Stimulated activated naive B cell treated with anti-CD40 and anti-IgM and Interleukin-4, amounts not matched to agents 10 μg/mL and 1 μg/mL and 100 μg/mL, for 72 hours (primary cell): ENCODE data around the gene GPATCH2L.

Experiments
- ATAC-seq, 2 donors: fragments of 150-1000 bp; cut with Tn5 transposase; replicated peaks; 2 replicates each; pipeline ENCODE4 v1.10.0; 2021; ENCODE audit warnings: moderate library complexity in 1 of 2
- DNase-seq: peaks from one replicate; pipeline ENCODE4 v3.0.0; 2021
- H3K27ac Mint-ChIP-seq: one replicate; pipeline ENCODE4 v1.8.0; 2022; ENCODE audit warnings: mild to moderate bottlenecking, mixed read lengths
- H3K27me3 Mint-ChIP-seq, 2 donors: one replicate each; pipeline ENCODE4 v1.8.0; 2022; ENCODE audit warnings: mixed read lengths in 2 of 2
- H3K36me3 Mint-ChIP-seq, 2 donors: one replicate each; pipeline ENCODE4 v1.8.0; 2022; ENCODE audit warnings: mixed read lengths in 2 of 2, mild to moderate bottlenecking in 1 of 2
- H3K4me1 Mint-ChIP-seq, 2 donors: one replicate each; pipeline ENCODE4 v1.8.0; 2022; ENCODE audit warnings: mixed read lengths in 2 of 2, mild to moderate bottlenecking in 1 of 2
- H3K4me3 Mint-ChIP-seq, 2 donors: one replicate each; pipeline ENCODE4 v1.8.0; 2022; ENCODE audit warnings: mild to moderate bottlenecking in 2 of 2, mixed read lengths in 2 of 2, moderate library complexity in 1 of 2
- H3K9me3 Mint-ChIP-seq, 2 donors: one replicate each; pipeline ENCODE4 v1.8.0; 2022; ENCODE audit warnings: mixed read lengths in 2 of 2, mild to moderate bottlenecking in 1 of 2

Gene GPATCH2L

DNA sequence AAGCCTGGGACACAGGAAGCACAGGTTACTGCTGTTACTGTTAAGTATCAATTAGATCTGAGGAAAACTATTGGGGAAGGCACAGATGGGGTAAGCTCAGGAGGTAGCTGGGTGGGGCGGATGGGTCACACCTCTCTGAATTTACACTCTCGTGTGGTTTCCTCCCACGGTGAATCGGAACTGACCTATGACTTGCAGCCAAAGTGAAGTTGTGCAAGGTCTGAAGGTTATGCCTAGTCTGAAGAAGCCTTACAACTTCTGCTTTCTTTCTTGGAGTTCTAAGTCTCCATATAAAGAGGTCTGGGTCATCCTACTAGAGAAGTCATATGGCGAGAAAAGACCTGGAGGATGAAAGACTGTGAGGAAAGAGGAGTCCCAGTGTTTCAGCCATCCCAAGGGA lies 25.6 kb upstream of the GPATCH2L start:
- Mint-ChIP-seq H3K4me1 (peaks cover 0 to 3% of the 10 kb centered on the region in 2 donors), H3K27ac (no peak overlapping the region), H3K27me3 (peaks cover 40 to 54% of the 10 kb centered on the region in 2 donors)

DNA sequence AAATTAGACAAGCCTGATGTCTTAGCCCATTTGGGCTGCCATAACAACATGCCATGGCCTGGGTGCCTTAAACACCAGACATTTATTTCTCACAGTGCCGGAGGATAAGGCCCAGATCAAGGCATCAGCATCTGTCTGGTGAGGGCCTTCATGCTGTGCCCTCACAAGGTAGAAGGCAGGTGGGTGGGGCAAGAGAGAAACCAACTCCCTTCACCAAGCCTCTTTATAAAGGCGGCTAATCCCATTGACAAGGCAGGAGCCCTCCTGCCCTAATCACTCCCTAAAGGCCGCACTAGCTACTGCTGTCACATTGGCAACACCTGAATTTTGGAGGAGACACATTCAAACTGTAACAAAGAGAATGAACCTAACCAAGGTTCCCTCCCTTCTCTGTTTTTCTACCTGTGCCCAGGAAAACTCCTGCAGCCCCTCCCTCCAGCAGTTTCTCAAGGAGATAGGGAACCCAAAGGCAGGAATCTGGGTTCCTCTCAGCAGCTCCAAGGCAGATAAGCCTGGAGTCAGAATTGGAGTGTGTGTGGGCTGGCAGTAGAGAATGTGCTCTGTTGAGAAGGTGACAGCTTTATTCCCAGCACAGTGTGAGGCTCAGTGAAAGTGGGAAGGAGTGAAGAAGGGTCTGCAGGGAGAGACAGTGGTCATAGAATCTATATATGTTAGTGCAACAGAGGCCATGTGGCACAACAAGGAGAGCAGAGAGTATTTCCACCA lies 21.7 kb upstream of the GPATCH2L start:
- Mint-ChIP-seq H3K4me3 (no peak overlapping the region), H3K9me3 (peaks cover 0 to 5% of the 10 kb centered on the region in 2 donors), H3K36me3 (no peaks in the 10 kb centered on the region), H3K27ac (no peak overlapping the region), H3K27me3 (peaks cover 66 to 90% of the 10 kb centered on the region in 2 donors), H3K4me1 (peaks cover 0 to 3% of the 10 kb centered on the region in 2 donors)
- no peak for DNase-seq
- no peak for ATAC-seq

More for the DNA sequence above, 25.6 kb upstream of the GPATCH2L start:
- Mint-ChIP-seq H3K4me3 (no peak overlapping the region), H3K9me3 (peaks cover 0 to 5% of the 10 kb centered on the region in 2 donors), H3K36me3 (no peaks in the 10 kb centered on the region)
- DNase-seq (no peak), ATAC-seq (no peak)

DNA sequence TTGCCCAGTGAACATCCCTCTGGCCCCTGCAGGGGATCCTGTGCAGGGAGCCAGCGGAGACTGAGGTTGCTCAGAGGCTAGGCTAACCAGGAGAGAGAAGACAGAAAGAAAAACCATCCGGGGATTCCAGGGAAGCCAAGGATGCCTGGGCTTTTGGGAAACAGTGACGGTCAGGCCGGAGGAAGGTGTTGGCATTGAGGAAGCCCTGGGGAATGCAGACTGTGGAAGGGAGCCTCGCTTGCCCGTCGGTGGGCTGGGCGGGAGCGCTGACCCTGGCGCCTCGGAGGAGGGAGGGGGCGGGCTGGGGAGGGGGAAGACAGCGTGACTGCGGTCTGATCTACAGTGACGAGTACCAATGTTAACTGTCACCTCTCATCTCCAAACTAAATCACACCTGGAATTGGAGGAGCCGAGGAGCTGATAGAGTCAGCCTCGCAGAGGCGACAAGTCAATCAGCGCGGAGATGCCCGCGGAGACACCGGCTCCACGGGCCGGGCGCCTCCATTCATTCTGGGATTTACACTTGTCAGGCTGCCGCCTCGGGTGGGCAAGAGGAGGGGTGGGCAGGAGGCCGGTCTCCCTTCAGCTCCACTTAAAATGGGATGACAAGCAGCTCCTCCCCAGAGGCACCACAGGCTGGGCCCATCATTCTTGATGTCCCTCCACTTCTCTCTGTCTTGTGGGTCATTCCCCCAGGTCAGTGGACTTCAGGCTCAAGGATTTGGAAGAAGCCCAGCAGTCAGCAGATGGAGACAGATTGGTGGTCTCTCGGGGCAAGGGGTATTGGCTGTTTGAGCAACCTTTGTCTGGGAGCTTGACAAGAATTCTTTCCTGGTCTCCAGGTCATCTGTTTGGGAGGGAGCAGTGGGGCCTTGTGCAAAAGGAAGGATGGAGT lies 20.4 kb upstream of the GPATCH2L start:
- no peak for DNase-seq
- H3K27ac Mint-ChIP-seq = no peak overlapping the region
- peaks cover 66 to 90% of the 10 kb centered on the region in 2 donors for H3K27me3 Mint-ChIP-seq
- ATAC-seq = no peak
- H3K9me3 Mint-ChIP-seq = peaks cover 0 to 3% of the 10 kb centered on the region in 2 donors
- no peaks in the 10 kb centered on the region for H3K36me3 Mint-ChIP-seq
- H3K4me3 Mint-ChIP-seq = no peak overlapping the region
- H3K4me1 Mint-ChIP-seq = peaks cover 0 to 3% of the 10 kb centered on the region in 2 donors

DNA sequence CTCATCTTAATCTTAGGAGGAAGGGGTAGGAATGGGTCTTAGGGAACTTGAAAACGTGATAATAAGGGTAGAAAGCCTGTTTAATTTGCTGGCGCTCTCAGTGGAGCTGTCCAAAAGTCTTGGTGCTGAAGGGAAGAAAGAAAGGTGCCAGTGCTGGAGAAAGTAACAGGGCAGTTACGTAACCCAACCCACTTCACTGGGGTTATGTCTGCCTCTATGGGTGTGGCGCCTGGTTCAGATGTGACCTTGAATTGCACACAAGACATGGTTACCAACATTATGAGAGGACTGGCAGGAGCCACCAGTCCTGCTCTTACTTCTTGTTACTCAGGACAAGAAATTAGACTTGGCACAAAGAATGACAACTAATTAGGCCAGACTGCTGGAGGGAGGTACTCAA lies 18.6 kb upstream of the GPATCH2L start:
- Mint-ChIP-seq H3K4me1 (peaks cover 3 to 5% of the 10 kb centered on the region in 2 donors), H3K27ac (no peak overlapping the region), H3K4me3 (no peak overlapping the region), H3K9me3 (no peaks in the 10 kb centered on the region), H3K27me3 (peaks cover 68 to 88% of the 10 kb centered on the region in 2 donors), H3K36me3 (no peaks in the 10 kb centered on the region)
- ATAC-seq = no peak
- DNase-seq = no peak

DNA sequence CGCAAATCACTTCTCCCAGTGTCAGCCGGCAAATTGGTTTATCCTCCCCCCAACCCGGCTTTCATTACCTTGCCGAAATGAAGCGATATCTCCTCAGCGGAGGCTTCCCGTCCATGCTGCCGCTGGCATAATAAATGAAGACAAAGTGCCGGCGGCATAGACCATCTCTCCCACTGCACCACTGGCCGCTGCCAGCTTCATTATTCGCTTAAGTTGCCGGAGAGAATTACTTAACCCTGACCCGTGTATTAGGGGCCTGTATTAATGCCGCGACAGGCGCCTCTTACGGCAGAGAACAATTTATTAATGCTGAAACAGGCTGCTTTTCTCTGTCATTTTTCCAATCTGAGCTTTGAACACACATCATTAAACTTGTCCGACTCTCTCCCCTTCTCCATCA lies 17.5 kb upstream of the GPATCH2L start:
- Mint-ChIP-seq H3K27me3 (peaks cover 72 to 84% of the 10 kb centered on the region in 2 donors), H3K36me3 (no peaks in the 10 kb centered on the region), H3K9me3 (no peaks in the 10 kb centered on the region), H3K4me1 (peaks cover 7 to 10% of the 10 kb centered on the region in 2 donors), H3K27ac (no peak overlapping the region), H3K4me3 (no peak overlapping the region)
- ATAC-seq (no peak), DNase-seq (no peak)

DNA sequence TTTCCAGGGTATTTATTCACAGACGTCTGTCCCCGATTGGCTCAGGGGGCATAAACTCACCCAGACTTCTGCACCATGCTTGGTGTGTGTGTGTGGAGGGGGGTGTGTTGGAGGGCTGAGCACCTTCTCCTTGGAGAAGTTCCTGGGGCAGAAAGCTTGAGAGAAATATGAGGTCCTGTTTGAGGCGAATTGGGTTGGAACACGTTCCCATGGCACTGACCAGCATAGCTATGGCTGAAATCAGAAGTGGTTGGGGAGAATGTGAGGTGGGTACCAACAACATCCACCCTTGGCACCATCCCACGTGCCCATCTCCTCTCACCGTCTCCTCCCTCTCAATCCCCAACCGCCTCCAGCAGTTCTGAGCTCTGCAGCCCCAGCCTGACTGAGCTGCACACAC lies 16.0 kb upstream of the GPATCH2L start:
- Mint-ChIP-seq H3K9me3 (no peaks in the 10 kb centered on the region), H3K4me3 (no peak overlapping the region), H3K36me3 (no peaks in the 10 kb centered on the region), H3K4me1 (peaks cover 7 to 11% of the 10 kb centered on the region in 2 donors), H3K27ac (no peak overlapping the region), H3K27me3 (peaks cover 77 to 87% of the 10 kb centered on the region in 2 donors)
- ATAC-seq (no peak), DNase-seq (no peak)

DNA sequence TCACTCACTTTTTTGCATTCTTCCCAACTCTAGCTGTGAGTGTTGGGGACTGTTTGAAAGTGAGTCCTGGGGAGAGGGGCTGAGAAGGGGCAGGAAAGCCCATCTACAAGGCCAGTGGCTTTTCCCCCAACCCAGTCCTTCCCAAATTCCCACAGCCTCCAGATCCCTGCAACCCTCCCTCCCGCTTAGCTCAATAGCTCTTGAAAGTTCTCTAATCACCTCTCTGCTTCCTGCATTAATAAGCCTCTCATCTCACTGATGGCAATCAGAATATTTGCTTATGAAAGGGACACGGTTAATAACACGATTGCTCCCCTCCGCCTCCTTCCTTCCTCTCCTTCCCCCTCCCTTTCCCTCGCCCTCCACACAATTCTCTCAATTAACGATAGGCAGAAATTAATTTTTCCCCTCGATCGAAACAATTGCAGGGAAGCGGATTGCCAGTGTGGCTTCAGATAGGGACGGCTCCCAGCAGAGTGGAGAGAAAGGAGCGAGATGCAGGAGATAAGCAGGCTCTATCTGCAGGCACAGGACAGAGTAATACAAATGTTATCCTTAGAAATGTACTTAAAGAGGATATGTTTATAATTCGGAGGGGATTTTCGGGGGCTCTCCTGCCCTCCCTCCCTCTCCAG lies 15.1 kb upstream of the GPATCH2L start:
- H3K4me3 Mint-ChIP-seq = no peak overlapping the region
- no peak for DNase-seq
- ATAC-seq = no peak

DNA sequence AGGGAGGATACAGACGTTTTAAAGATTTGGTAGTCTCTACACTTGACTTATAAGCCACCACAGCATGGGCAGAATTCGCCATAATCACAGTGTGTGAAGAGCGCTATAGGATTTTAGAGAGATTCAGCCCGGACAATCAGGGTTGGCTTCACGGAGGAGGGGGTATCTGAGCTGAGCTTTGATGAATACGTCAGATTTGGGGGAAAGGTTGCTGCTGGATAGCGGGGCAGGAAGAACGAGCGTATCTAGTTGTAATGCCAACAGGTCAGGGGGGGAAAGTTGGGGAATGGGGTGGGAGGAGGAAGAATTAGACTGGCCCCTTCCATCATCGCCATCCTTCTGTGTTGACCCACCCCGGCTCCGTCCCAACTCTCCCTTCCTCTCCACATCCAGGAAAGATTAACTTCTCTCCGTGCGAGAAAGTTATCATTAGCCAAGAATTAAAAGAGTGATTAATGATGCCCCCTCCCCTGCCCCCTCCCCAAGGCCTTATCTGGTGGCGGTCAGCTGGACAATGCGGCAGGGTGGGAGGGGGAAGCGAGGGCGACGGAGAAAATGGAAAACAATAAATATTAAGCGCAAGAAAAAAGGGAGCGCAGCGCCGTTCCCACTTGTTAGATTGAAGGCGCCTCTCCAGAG lies 13.5 kb upstream of the GPATCH2L start:
- Mint-ChIP-seq H3K27ac (peak overlapping the region; percentile 26), H3K27me3 (peaks cover 66 to 71% of the 10 kb centered on the region in 2 donors), H3K4me3 (peak overlapping the region; percentile 31 to 60), H3K4me1 (peaks cover 7 to 8% of the 10 kb centered on the region in 2 donors), H3K9me3 (peaks cover 4 to 6% of the 10 kb centered on the region in 2 donors), H3K36me3 (peaks cover 3 to 5% of the 10 kb centered on the region in 2 donors)
- ATAC-seq (no peak), DNase-seq (no peak)

More for the DNA sequence above, 15.1 kb upstream of the GPATCH2L start:
- Mint-ChIP-seq H3K27me3 (peaks cover 74 to 83% of the 10 kb centered on the region in 2 donors), H3K4me1 (peaks cover 7 to 8% of the 10 kb centered on the region in 2 donors), H3K27ac (no peak overlapping the region), H3K9me3 (peaks cover 2 to 3% of the 10 kb centered on the region in 2 donors), H3K36me3 (peaks cover 2% of the 10 kb centered on the region in 2 donors)

DNA sequence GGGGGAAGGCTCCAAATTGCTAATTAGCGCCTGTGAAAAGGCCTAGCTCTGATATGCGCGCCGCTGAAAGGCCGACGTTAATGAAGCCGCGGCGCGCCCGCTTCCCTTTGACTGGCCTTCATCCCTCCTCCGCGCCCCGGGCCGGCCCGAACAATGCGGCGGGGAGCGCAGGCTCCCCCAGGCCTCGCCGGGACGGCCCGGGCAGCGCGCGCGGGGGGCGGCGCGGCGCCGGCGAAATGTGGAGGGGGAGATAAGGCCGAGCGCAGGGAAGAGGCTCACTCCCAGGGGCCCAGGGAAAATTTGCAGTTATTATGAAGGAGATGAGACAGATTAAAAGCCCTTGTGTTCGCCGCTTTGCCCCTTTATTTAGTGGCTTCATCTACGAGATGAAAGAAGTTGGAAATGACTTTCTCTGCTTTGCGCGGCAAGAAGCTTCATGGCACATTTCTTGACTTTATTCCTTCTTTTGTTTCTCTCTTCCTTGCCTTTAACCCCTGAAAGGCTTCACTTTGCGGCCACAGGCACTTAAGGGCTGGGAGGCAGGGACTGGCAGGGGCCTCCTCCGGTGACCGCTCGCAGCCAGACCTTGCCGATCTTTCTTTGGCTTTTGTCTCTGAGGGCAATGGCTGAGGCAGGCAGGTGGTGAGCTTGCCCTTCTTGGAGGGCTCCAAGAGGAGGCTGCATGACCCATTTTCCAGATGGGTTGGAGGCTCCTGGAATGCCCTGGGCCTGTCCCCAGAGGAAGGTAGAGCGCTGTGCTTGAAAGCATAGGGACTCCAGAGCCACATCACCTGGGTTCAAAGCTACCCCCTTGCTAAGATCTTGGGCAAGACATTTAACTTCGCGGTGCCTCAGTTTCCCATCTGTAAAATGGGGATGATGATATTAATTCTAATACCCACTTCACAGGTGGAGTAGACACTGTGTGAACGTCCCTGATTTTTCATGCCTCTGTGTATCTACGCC lies 12.7 kb upstream of the GPATCH2L start:
- no peak overlapping the region for H3K4me3 Mint-ChIP-seq
- H3K27ac Mint-ChIP-seq = no peak overlapping the region
- peaks cover 60 to 64% of the 10 kb centered on the region in 2 donors for H3K27me3 Mint-ChIP-seq
- DNase-seq = no peak
- H3K36me3 Mint-ChIP-seq = peaks cover 3 to 5% of the 10 kb centered on the region in 2 donors
- H3K9me3 Mint-ChIP-seq = peaks cover 4 to 6% of the 10 kb centered on the region in 2 donors
- H3K4me1 Mint-ChIP-seq = peaks cover 7 to 8% of the 10 kb centered on the region in 2 donors
- ATAC-seq = no peak

DNA sequence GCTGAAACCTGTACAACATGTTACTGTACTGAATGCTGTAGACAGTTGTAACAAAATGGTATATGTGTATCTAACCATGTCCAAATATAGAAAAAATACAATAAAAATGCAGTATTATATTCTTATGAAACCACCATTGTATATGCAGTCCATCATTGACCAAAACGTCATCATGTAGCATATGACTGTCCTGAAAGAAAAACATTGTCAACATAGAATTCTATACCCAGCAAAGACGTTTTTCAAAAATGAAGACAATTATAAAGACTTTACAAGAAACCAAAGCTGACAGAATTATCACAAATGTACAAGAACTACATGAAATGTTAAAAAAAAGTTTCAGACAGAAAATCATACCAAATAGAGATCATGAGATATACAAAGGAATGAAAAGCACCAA lies 8.1 kb upstream of the GPATCH2L start:
- H3K4me1 Mint-ChIP-seq = peaks cover 0 to 2% of the 10 kb centered on the region in 2 donors
- no peak overlapping the region for H3K27ac Mint-ChIP-seq
- H3K4me3 Mint-ChIP-seq = no peak overlapping the region
- ATAC-seq (no peak), DNase-seq (no peak)
- H3K36me3 Mint-ChIP-seq = peaks cover 3 to 5% of the 10 kb centered on the region in 2 donors
- H3K27me3 Mint-ChIP-seq = peaks cover 34 to 37% of the 10 kb centered on the region in 2 donors
- H3K9me3 Mint-ChIP-seq = peaks cover 14 to 15% of the 10 kb centered on the region in 2 donors

DNA sequence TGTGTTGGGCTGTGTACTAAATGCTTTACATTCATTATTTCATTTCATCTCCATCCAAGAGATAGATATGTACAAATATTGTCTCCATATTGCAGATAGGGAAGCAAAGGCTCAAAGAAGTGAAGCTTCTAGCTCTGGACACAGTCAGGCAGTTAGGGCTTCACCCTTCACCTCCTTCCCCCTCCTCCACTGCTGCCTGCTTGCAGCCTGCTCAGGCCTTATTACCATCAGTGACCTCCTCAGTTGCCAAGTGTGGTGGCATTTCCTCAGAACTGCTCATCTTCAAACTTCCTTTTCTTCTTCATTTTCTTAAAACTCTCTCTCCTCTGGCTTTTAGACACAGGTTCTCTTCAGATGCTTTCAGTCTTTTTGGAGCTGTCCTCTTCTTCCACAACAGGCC lies 4.7 kb upstream of the GPATCH2L start:
- Mint-ChIP-seq H3K9me3 (peaks cover 8 to 13% of the 10 kb centered on the region in 2 donors), H3K27me3 (peaks cover 12 to 15% of the 10 kb centered on the region in 2 donors), H3K4me1 (peaks cover 7% of the 10 kb centered on the region in 2 donors), H3K36me3 (peaks cover 4 to 11% of the 10 kb centered on the region in 2 donors), H3K27ac (no peak overlapping the region), H3K4me3 (no peak overlapping the region)
- ATAC-seq = no peak
- no peak for DNase-seq

DNA sequence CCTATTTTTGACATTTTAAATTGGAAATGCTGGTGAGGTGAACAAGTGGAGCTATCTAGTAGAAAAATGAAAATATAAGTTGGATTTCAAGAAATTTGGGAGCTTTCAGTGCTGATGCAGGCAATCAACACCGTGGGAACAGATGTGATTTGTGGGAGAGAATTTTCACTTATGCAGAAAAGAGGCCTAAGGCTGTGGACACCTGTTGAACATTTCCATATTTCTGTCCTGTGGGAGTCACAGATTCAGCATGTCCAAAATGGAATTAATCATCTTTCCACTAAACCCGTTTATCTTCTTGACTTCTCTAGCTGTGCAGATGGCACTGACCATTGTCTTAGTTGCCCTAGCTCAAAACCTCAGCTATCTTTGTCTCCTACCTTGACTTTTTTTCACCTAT lies 2.5 kb upstream of the GPATCH2L start:
- peaks cover 2 to 25% of the 10 kb centered on the region in 2 donors for H3K36me3 Mint-ChIP-seq
- peaks cover 12 to 15% of the 10 kb centered on the region in 2 donors for H3K27me3 Mint-ChIP-seq
- H3K27ac Mint-ChIP-seq = no peak overlapping the region
- no peak overlapping the region for H3K4me3 Mint-ChIP-seq
- H3K9me3 Mint-ChIP-seq = peaks cover 8 to 9% of the 10 kb centered on the region in 2 donors
- DNase-seq = no peak
- no peak for ATAC-seq
- H3K4me1 Mint-ChIP-seq = peaks cover 18 to 25% of the 10 kb centered on the region in 2 donors

DNA sequence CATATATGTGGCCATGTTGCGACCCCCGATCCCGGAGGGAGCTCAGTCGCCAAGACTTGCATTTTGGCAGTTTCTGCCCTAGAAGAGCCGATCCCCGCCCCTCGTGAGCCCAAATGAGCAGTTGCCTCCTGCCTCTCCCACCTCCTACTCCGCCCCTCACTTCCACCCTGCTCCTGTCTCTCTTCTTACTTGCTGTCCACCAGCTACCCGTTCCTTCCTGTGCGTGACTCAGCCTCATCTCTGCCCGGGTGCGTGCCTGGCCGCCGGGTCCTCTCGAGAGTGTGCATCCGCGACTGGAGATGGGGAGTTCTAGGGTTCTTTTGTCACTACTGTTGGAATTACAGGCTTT lies 585 bp downstream of the GPATCH2L start:
- peaks cover 17 to 47% of the 10 kb centered on the region in 2 donors for H3K36me3 Mint-ChIP-seq
- peak overlapping the region; percentile 91 to 94 for H3K4me3 Mint-ChIP-seq
- peak overlapping the region; percentile 98 for H3K27ac Mint-ChIP-seq
- ATAC-seq (peak; percentile 86), DNase-seq (peak; percentile 63)
- H3K27me3 Mint-ChIP-seq = no peaks in the 10 kb centered on the region
- H3K9me3 Mint-ChIP-seq = no peaks in the 10 kb centered on the region
- H3K4me1 Mint-ChIP-seq = peaks cover 31 to 47% of the 10 kb centered on the region in 2 donors
